ENCODE measurements around the gene SPOCK2. TPM values are rescaled to one million over a fixed set of nuclear protein-coding genes. Genes with fewer than 3 reads are reported as not detected.

SPOCK2 gene
- polyA plus RNA-seq, 1 of the 3 experiments (the other 2 are of a cell fraction), result 0.18 TPM

DNA sequence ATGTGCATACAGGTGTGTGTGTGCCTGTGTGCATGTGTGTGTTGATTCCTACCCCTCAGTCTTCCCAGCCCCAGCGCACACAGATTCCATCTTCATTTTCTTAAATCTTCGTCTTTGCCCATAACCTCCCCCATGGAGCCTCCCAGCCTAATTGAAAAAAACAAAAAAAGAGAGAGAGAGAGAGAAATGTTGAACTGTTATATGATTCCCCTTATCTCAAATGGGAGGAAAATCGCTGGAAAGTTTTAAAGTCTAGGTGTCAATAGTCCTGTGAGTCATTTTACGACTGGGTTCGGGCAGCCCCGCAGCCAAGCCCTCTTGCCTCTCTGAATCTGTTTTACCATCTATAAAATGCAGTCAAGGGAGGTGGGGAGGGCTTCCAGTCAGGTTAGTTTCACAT is 60.9 kb downstream of the SPOCK2 start:
- Histone ChIP-seq H3K9ac (no peak overlapping the region), H2AFZ (ENCODE audit: low read depth) (no peak overlapping the region), H3K36me3 (replicated peaks in 1 of 2; ENCODE audit: control insufficient read depth in 1 of 2, insufficient read depth in 2 of 2, low read length in 1 of 2) (no peaks in the 10 kb centered on the region), H3K4me1 (ENCODE audit: control insufficient read depth in 1 of 2, insufficient read depth in 2 of 2, low read depth in 1 of 2, low read length in 1 of 2) (no peaks in the 10 kb centered on the region; a peak in 1 of 4 replicates), H3K27ac (ENCODE audit: low read depth in 2 of 2, low read length in 1 of 2) (no peak overlapping the region), H3K9me3 (no peaks in the 10 kb centered on the region), H3K27me3 (ENCODE audit: insufficient read depth) (no peaks in the 10 kb centered on the region), H3K4me3 (ENCODE audit: low read depth in 2 of 2, low read length in 1 of 2) (no peak overlapping the region), H4K20me1 (ENCODE audit: insufficient read depth) (no peaks in the 10 kb centered on the region), H3K9me2 (no peaks in the 10 kb centered on the region), H3F3A (replicated peaks; ENCODE audit: insufficient read depth) (no peaks in the 10 kb centered on the region), H3K4me2 (no peak overlapping the region), H3K79me2 (ENCODE audit: insufficient read depth) (no peaks in the 10 kb centered on the region)
- TF ChIP-seq MXI1 (IDR thresholded peaks at IDR 0.05; ENCODE audit: low read depth, low read length) (no peak), NRF1 (IDR thresholded peaks at IDR 0.05; ENCODE audit: low read depth, low read length) (no peak), JUND (IDR thresholded peaks at IDR 0.05) (no peak)
- TF ChIP-seq, protein P1, sequence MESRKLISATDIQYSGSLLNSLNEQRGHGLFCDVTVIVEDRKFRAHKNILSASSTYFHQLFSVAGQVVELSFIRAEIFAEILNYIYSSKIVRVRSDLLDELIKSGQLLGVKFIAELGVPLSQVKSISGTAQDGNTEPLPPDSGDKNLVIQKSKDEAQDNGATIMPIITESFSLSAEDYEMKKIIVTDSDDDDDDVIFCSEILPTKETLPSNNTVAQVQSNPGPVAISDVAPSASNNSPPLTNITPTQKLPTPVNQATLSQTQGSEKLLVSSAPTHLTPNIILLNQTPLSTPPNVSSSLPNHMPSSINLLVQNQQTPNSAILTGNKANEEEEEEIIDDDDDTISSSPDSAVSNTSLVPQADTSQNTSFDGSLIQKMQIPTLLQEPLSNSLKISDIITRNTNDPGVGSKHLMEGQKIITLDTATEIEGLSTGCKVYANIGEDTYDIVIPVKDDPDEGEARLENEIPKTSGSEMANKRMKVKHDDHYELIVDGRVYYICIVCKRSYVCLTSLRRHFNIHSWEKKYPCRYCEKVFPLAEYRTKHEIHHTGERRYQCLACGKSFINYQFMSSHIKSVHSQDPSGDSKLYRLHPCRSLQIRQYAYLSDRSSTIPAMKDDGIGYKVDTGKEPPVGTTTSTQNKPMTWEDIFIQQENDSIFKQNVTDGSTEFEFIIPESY (IDR thresholded peaks at IDR 0.05; ENCODE audit: borderline replicate concordance, low read depth), result no peak
- TF ChIP-seq, protein P2, sequence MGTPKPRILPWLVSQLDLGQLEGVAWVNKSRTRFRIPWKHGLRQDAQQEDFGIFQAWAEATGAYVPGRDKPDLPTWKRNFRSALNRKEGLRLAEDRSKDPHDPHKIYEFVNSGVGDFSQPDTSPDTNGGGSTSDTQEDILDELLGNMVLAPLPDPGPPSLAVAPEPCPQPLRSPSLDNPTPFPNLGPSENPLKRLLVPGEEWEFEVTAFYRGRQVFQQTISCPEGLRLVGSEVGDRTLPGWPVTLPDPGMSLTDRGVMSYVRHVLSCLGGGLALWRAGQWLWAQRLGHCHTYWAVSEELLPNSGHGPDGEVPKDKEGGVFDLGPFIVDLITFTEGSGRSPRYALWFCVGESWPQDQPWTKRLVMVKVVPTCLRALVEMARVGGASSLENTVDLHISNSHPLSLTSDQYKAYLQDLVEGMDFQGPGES (IDR thresholded peaks at IDR 0.05; ENCODE audit: low read depth, low read length), result no peak
- CTCF ChIA-PET, result interaction anchor here (2.5 kb wide), 1 partner anchor 131 kb away, joined by 9 read pairs; no protein-coding TSS in a partner anchor
- no peak for DNase-seq
- POLR2A ChIA-PET, result no interaction called here
- 67% methylated on average over 6 of the region's 6 CpGs for WGBS (ENCODE audit: low lambda C conversion rate)

DNA sequence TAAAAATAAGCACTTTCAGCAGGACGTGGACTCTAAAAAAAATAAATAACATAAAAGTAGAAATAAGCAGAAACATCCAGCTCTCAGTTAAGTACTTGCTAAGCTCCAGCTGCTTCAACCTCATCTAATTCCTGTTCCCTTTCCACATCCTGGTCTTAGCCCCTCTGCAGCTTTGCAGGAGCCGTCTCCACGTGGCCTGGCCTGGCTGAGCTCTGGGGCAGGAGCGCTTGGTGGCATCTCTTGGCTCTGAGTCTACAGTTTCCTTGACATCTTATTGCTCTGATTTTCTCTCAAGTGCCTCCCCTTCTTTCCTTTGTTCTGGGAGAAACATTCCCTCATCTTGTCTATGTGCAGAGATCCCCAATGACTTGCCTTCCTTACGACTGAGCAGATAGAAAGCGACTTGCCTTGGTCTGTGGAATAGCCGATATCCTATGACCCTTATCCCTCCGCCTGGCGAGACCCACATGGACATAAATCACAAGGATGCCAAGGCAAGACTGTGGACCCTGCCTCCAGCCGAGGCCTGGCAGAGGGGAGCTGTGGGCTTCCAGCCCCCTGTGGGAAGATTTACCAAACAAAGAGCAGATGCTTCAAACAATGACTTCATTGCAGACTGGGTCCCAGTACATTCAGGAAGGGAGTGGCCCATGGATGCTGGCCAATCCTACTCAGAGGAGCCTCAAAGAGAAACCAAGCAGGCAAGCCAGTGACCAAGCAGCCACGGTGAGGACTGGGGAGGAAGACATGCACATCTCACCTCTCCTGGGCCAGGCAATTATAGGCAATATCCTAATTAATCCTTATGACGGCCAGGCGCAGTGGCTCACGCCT is 61.9 kb downstream of the SPOCK2 start:
- Histone ChIP-seq H3K27me3 (ENCODE audit: insufficient read depth) (no peaks in the 10 kb centered on the region), H3K4me3 (ENCODE audit: low read depth in 2 of 2, low read length in 1 of 2) (no peak overlapping the region), H3K36me3 (replicated peaks in 1 of 2; ENCODE audit: control insufficient read depth in 1 of 2, insufficient read depth in 2 of 2, low read length in 1 of 2) (no peaks in the 10 kb centered on the region), H2AFZ (ENCODE audit: low read depth) (no peak overlapping the region), H3K4me1 (ENCODE audit: control insufficient read depth in 1 of 2, insufficient read depth in 2 of 2, low read depth in 1 of 2, low read length in 1 of 2) (no peaks in the 10 kb centered on the region; a peak in 1 of 4 replicates), H3F3A (replicated peaks; ENCODE audit: insufficient read depth) (no peaks in the 10 kb centered on the region), H3K9ac (no peak overlapping the region), H3K9me3 (no peaks in the 10 kb centered on the region), H4K20me1 (ENCODE audit: insufficient read depth) (no peaks in the 10 kb centered on the region), H3K4me2 (no peak overlapping the region), H3K79me2 (ENCODE audit: insufficient read depth) (no peaks in the 10 kb centered on the region), H3K9me2 (no peaks in the 10 kb centered on the region), H3K27ac (ENCODE audit: low read depth in 2 of 2, low read length in 1 of 2) (no peak overlapping the region)
- CTCF ChIA-PET, result interaction anchor here (1.1 to 2.5 kb wide), 5 partner anchors 8 to 130 kb away, joined by 3 to 9 read pairs (median 4); no protein-coding TSS in a partner anchor
- POLR2A ChIA-PET, result no interaction called here
- DNase-seq, result no peak
- WGBS (ENCODE audit: low lambda C conversion rate), result 95% methylated on average over 14 of the region's 14 CpGs
- TF ChIP-seq RFX5 (IDR thresholded peaks at IDR 0.05; ENCODE audit: low read length), result no peak
- TF ChIP-seq FOXJ3 (CRISPR knock-in tag; IDR thresholded peaks at IDR 0.05), result no peak
- no peak for TF ChIP-seq RCOR1 (IDR thresholded peaks at IDR 0.05; ENCODE audit: low read length)
- no peak for TF ChIP-seq ELF1 (IDR thresholded peaks at IDR 0.05)
- TF ChIP-seq, protein P3, sequence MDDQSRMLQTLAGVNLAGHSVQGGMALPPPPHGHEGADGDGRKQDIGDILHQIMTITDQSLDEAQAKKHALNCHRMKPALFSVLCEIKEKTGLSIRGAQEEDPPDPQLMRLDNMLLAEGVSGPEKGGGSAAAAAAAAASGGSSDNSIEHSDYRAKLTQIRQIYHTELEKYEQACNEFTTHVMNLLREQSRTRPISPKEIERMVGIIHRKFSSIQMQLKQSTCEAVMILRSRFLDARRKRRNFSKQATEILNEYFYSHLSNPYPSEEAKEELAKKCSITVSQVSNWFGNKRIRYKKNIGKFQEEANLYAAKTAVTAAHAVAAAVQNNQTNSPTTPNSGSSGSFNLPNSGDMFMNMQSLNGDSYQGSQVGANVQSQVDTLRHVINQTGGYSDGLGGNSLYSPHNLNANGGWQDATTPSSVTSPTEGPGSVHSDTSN (IDR thresholded peaks at IDR 0.05), result no peak
- no peak for TF ChIP-seq CHD2 (IDR thresholded peaks at IDR 0.05; ENCODE audit: low read length, partially characterized antibody)
- TF ChIP-seq, protein P2 (IDR thresholded peaks at IDR 0.05; ENCODE audit: low read depth, low read length), result no peak
- no peak for TF ChIP-seq FOXM1 (IDR thresholded peaks at IDR 0.05; ENCODE audit: low read depth)
- no peak for TF ChIP-seq POLR2AphosphoS5 (IDR thresholded peaks at IDR 0.05; ENCODE audit: low read depth, low read length)
- TF ChIP-seq, protein P4, sequence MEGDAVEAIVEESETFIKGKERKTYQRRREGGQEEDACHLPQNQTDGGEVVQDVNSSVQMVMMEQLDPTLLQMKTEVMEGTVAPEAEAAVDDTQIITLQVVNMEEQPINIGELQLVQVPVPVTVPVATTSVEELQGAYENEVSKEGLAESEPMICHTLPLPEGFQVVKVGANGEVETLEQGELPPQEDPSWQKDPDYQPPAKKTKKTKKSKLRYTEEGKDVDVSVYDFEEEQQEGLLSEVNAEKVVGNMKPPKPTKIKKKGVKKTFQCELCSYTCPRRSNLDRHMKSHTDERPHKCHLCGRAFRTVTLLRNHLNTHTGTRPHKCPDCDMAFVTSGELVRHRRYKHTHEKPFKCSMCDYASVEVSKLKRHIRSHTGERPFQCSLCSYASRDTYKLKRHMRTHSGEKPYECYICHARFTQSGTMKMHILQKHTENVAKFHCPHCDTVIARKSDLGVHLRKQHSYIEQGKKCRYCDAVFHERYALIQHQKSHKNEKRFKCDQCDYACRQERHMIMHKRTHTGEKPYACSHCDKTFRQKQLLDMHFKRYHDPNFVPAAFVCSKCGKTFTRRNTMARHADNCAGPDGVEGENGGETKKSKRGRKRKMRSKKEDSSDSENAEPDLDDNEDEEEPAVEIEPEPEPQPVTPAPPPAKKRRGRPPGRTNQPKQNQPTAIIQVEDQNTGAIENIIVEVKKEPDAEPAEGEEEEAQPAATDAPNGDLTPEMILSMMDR (IDR thresholded peaks at IDR 0.05), result no peak
- TF ChIP-seq SIN3A (IDR thresholded peaks at IDR 0.05; ENCODE audit: borderline replicate concordance, low read depth, low read length), result no peak
- TF ChIP-seq TAF1 (IDR thresholded peaks at IDR 0.05; ENCODE audit: borderline replicate concordance, low read depth, low read length), result no peak
